Neural progenitor cell (in vitro differentiated cells): ENCODE results near the gene RNF167.

ENCODE experiments used
- EZH2 ChIP-seq: fragments of 200-600 bp; sonication (generic); IDR thresholded peaks from 2 replicates; pipeline ENCODE4 v1.6.1; 2017; ENCODE audit warnings: antibody characterized with exemption, mild to moderate bottlenecking, moderate library complexity
- EZH2phosphoT487 ChIP-seq: fragments of 200-600 bp; sonication (generic); IDR thresholded peaks from 2 replicates; pipeline ENCODE4 v1.6.1; 2017; ENCODE audit warnings: antibody characterized with exemption
- TF ChIP-seq, protein P1 (sequence below): fragments of 200-600 bp; sonication (generic); IDR thresholded peaks from 2 replicates; pipeline ENCODE4 v1.5.1; 2017; ENCODE audit warnings: antibody characterized with exemption, mild to moderate bottlenecking

DNA sequence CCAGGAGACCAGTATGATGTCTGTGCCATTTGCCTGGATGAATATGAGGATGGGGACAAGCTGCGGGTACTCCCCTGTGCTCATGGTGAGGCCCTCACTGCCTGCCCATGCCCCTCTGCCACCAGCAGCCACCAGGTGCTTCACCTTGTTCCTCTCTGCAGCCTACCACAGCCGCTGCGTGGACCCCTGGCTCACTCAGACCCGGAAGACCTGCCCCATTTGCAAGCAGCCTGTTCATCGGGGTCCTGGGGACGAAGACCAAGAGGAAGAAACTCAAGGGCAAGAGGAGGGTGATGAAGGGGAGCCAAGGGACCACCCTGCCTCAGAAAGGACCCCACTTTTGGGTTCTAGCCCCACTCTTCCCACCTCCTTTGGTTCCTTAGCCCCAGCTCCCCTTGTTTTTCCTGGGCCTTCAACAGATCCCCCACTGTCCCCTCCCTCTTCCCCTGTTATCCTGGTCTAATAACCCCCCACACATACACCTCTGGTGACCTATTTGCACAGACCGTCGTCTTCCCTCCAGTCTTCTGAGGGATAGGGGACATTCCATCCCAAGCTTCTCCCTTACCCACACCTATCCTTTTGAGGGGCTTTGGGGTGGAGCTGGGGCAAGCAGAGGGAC lies 4.6 kb downstream of the RNF167 start:
- TF ChIP-seq, protein P1, sequence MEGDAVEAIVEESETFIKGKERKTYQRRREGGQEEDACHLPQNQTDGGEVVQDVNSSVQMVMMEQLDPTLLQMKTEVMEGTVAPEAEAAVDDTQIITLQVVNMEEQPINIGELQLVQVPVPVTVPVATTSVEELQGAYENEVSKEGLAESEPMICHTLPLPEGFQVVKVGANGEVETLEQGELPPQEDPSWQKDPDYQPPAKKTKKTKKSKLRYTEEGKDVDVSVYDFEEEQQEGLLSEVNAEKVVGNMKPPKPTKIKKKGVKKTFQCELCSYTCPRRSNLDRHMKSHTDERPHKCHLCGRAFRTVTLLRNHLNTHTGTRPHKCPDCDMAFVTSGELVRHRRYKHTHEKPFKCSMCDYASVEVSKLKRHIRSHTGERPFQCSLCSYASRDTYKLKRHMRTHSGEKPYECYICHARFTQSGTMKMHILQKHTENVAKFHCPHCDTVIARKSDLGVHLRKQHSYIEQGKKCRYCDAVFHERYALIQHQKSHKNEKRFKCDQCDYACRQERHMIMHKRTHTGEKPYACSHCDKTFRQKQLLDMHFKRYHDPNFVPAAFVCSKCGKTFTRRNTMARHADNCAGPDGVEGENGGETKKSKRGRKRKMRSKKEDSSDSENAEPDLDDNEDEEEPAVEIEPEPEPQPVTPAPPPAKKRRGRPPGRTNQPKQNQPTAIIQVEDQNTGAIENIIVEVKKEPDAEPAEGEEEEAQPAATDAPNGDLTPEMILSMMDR, result no peak
- TF ChIP-seq EZH2 (no peak), EZH2phosphoT487 (no peak)
